ENCODE data around the gene ELOVL3.

DNA sequence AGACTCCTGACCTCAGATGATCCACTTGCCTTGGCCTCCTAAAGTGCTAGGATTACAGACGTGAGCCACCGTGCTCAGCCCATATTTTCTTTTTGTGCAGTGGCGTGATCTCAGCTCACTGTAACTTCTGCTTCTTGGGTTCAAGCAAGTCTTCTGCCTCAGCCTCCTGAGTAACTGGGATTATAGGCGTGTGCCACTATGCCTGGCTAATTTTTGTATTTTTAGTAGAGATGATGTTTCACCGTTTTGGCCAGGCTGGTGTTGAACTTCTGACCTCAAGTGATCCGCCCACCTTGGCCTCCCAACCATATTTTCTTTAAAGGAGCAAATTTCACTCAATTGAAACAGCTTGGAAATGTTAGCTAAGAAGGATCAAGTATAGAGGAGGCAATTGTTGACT is 35.7 kb downstream of the ELOVL3 start:
- TF ChIP-seq, protein P1, sequence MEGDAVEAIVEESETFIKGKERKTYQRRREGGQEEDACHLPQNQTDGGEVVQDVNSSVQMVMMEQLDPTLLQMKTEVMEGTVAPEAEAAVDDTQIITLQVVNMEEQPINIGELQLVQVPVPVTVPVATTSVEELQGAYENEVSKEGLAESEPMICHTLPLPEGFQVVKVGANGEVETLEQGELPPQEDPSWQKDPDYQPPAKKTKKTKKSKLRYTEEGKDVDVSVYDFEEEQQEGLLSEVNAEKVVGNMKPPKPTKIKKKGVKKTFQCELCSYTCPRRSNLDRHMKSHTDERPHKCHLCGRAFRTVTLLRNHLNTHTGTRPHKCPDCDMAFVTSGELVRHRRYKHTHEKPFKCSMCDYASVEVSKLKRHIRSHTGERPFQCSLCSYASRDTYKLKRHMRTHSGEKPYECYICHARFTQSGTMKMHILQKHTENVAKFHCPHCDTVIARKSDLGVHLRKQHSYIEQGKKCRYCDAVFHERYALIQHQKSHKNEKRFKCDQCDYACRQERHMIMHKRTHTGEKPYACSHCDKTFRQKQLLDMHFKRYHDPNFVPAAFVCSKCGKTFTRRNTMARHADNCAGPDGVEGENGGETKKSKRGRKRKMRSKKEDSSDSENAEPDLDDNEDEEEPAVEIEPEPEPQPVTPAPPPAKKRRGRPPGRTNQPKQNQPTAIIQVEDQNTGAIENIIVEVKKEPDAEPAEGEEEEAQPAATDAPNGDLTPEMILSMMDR (IDR thresholded peaks at IDR 0.05), result no peak
- no peak for TF ChIP-seq POLR2A (IDR thresholded peaks at IDR 0.05)

Measured in adrenal gland (tissue), 5 donors.